IPS DF 6.9 (cell line): Measurements from ENCODE around the gene ADAM20.
"Not testable (repeated sequence)": the region's sequence is repeated elsewhere in the genome, so short reads cannot be mapped to it uniquely, and the experiment has no call there.

Experiments
- DNase-seq: peaks from one replicate; pipeline ENCODE4 v3.0.0-alpha.2; 2013; ENCODE audit warnings: low read depth, low spot score
- H3K27ac ChIP-seq: one replicate; pipeline ENCODE4 v1.5.1; 2013; ENCODE audit warnings: low read length, control low read depth
- H3K27me3 ChIP-seq: 2 replicates; pipeline ENCODE4 v1.6.1; 2013; ENCODE audit warnings: mild to moderate bottlenecking, low read length; ENCODE audit not compliant: control insufficient read depth, insufficient read depth
- H3K36me3 ChIP-seq: 2 replicates; pipeline ENCODE4 v1.6.1; 2013; ENCODE audit warnings: low read length; ENCODE audit not compliant: control insufficient read depth, insufficient read depth
- H3K4me1 ChIP-seq: 2 replicates; pipeline ENCODE4 v1.6.1; 2013; ENCODE audit warnings: low read length; ENCODE audit not compliant: control insufficient read depth, insufficient read depth
- H3K4me3 ChIP-seq: 2 replicates; pipeline ENCODE4 v1.5.1; 2013; ENCODE audit warnings: mild to moderate bottlenecking, low read length
- H3K9me3 ChIP-seq: 2 replicates; pipeline ENCODE4 v1.6.1; 2013; ENCODE audit warnings: low read length, inconsistent platforms; ENCODE audit not compliant: control insufficient read depth, insufficient read depth
- WGBS: extraction: QIAGEN DNeasy Blood & Tissue Kit; methylation state at CpG from one replicate; pipeline ENCODE4 v1.1.7; 2013; ENCODE audit warnings: mixed read lengths, missing lambda C conversion rate; ENCODE audit not compliant: insufficient read length, insufficient coverage; 5-methylcytosine and 5-hydroxymethylcytosine counted together

The ADAM20 gene

DNA sequence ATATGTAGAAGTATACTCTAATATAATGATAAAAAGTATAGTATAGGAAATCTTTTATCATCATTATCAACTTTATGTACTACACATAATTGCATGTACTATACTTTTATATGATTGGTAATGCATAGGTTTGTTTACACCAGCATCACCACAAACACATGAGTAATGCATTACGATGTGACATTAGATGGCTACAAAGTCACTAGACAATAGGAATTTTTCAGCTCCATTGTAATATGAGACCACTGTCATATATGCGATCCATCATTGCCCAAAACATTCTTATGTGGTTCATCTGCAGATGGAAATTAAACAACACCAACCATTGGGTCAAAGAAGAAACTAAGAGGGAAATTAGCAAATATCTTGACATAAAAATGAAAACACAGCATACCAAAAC lies 4.4 kb downstream of the ADAM20 start:
- H3K36me3 ChIP-seq: no peaks in the 10 kb centered on the region
- H3K4me1 ChIP-seq: no peaks in the 10 kb centered on the region
- H3K4me3 ChIP-seq: no peak overlapping the region
- DNase-seq: no peak
- no peaks in the 10 kb centered on the region for H3K27me3 ChIP-seq
- no peaks in the 10 kb centered on the region for H3K9me3 ChIP-seq
- WGBS: no CpG with 5 or more reads among the region's 2 CpGs
- H3K27ac ChIP-seq: no peak overlapping the region

DNA sequence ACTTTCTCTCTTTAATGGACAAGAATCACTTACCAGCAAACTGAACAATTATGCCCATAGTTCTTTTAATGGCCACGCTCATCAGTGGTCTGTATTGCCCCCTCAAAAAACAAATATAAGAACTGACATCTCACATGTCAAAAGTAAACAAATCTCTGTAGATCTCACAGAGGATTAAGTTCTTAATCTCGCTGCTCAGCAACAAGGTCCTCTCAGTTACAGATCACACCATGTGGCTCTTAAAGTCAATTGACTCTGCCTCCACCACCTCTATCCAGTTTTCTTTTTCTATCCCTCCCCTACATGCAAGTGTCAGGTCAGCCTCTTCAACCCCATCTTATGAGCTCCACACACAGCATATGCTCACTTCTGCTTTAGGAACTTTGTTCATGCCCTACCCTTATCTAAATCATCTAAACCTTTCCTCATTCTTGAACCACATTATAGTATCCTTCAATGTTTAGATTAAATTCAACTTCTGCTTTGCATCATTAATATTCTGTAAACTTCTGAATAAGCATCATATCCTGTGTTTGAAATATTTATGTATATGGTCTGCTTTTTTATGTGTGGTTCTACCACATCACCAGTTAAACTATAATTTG lies 7.2 kb downstream of the ADAM20 start:
- no peak overlapping the region for H3K27ac ChIP-seq
- no peaks in the 10 kb centered on the region for H3K36me3 ChIP-seq
- H3K9me3 ChIP-seq: no peaks in the 10 kb centered on the region
- no peak overlapping the region for H3K4me3 ChIP-seq
- no peak for DNase-seq
- no peaks in the 10 kb centered on the region for H3K27me3 ChIP-seq
- no peaks in the 10 kb centered on the region for H3K4me1 ChIP-seq
- no CpG with 5 or more reads among the region's 2 CpGs for WGBS

DNA sequence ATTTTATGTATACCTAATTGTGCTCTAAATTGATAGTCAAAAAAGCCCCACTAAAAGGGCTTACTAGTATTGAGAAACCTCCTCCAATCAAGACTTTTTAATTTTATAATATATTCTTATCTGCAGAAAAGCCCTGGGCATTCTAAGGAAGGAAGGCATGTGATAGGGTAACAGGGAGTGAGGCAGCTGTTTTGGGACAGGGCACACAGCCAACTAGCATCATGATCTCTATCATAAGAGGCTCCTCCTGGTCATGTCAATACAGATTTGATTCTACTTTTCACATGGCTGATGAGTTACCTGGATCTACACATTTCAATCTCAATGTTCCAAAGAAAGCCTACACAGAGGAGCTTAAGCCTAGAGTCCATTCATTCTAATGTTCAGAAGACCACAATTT lies 9.1 kb downstream of the ADAM20 start:
- Histone ChIP-seq H3K27me3 (no peaks in the 10 kb centered on the region), H3K4me1 (no peaks in the 10 kb centered on the region), H3K4me3 (no peak overlapping the region), H3K36me3 (no peaks in the 10 kb centered on the region), H3K9me3 (no peaks in the 10 kb centered on the region), H3K27ac (no peak overlapping the region)
- DNase-seq: no peak

DNA sequence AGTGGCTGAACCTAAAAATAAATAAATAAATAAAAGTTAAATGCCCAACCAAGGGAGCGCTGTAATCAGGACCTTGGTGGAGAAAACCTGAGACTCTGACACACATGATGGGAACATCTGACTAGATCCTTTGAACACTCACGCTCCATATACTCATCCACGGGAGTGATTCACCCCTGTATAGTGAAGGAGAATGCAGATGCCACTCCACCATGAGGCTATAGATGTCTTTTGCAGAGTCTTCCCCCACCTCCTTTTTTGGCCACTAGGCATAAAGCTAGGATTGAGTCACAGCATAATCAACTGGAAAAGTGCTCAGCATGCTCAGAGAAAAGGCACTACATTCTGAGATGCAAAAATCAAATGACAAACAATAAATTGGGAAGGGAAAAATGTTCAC lies 19.0 kb downstream of the ADAM20 start:
- Histone ChIP-seq H3K9me3 (no peaks in the 10 kb centered on the region), H3K4me3 (no peak overlapping the region), H3K27me3 (no peaks in the 10 kb centered on the region), H3K4me1 (no peaks in the 10 kb centered on the region), H3K36me3 (no peaks in the 10 kb centered on the region), H3K27ac (no peak overlapping the region)
- DNase-seq: no peak
- no CpG with 5 or more reads among the region's 3 CpGs for WGBS

DNA sequence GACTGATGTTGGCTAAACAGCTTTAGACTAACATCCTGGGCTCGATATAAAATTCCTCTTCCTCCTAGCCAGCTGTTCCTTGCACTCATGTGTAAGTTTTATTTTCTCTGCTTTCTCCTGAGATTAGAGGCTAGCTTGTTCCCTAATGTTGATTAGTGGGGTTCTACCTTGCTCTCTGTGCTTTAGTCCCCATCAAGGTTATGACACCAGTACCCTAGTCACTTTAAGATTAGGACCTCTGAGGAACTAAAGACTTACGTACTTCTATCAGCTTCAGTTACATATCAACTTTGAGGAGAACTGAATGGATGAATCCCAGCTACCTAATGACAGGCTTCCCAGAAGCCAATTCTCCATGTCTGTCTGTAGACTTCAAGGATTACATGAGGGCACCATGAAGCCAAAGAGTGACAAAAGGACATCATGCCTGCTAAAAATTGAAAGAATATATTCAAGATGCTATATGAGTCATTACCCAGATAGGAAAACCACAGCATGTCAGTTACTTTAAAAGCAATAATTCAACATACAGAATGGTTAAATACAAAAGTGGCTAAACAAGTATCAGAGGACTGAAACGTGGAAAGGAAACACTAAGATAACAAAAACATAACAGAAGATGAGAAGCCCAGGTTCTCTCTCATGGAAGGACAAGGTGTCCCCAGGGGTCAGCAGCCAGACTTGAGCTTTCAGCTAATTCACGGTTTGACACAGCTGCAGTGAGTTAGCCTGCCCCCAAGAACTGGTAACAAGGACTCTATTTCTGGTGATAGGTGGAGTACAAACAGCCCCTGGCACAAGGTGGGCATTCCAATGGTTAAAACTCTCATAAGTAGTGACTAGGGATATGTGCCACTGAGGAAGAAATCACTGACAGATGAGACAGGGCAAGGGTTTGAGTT lies 20.4 kb downstream of the ADAM20 start:
- Histone ChIP-seq H3K4me1 (no peaks in the 10 kb centered on the region), H3K27me3 (no peaks in the 10 kb centered on the region), H3K36me3 (no peaks in the 10 kb centered on the region), H3K9me3 (no peaks in the 10 kb centered on the region), H3K27ac (no peak overlapping the region), H3K4me3 (no peak overlapping the region)
- DNase-seq: no peak
- no CpG with 5 or more reads among the region's 4 CpGs for WGBS

DNA sequence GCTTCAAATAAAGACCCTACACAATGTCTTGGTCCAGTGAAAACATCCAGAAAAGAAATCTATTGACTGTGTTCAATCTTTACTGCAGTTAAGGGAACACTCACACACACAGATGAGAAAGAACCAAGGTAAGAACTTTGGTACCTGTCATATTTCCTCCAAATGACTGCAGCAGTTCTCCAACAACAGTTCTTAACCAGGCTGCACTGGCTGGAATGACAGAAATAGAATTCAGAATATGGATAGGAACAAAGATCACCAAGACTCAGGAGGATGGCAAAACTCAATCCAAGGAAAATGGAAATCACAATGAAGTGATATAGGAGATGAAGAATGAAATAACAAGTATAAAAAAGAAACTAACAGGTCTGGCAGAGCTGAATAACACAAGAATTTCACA lies 36.6 kb downstream of the ADAM20 start:
- no peak overlapping the region for H3K4me3 ChIP-seq
- H3K36me3 ChIP-seq: no peaks in the 10 kb centered on the region
- DNase-seq: no peak
- no peaks in the 10 kb centered on the region for H3K4me1 ChIP-seq
- no peak overlapping the region for H3K27ac ChIP-seq
- no peaks in the 10 kb centered on the region for H3K27me3 ChIP-seq
- H3K9me3 ChIP-seq: 0 out of 2 replicates have a peak, but pooled peaks cover 2% of the 10 kb centered on the region

DNA sequence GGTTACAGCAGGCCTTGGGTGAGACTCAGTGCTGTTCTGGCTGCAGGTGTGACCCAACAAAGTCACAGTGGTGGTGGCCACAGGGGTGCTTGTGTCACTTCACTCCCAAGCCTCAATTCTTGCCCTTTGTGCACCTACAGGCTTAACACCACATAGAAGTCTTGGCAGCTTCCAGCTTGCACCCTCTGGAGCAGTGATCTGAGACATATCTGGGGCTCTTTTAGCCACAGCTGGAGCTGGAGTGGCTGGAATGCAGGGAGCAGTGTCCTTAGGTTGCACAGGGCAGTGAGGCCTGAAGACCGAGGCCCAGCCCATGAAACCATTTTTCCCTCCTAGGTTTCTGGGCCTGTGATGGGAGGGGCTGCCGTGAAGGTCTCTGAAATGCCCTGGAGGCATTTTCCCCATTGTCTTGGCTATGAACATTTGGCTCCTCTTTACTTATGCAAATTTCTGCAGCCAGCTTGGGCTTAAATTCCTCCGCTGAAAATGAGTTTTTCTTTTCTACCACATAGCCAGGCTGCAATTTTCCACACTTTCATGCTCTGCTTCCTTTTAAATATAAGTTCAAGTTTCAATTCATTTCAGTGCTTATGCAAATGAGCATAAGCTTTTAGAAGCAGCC lies 45.1 kb downstream of the ADAM20 start:
- no CpG with 5 or more reads among the region's 3 CpGs for WGBS
- DNase-seq: no peak
- Histone ChIP-seq H3K4me3 (no peak overlapping the region), H3K27ac (no peak overlapping the region), H3K36me3 (no peaks in the 10 kb centered on the region), H3K4me1 (no peaks in the 10 kb centered on the region), H3K27me3 (no peaks in the 10 kb centered on the region), H3K9me3 (peaks cover 7% of the 10 kb centered on the region)

DNA sequence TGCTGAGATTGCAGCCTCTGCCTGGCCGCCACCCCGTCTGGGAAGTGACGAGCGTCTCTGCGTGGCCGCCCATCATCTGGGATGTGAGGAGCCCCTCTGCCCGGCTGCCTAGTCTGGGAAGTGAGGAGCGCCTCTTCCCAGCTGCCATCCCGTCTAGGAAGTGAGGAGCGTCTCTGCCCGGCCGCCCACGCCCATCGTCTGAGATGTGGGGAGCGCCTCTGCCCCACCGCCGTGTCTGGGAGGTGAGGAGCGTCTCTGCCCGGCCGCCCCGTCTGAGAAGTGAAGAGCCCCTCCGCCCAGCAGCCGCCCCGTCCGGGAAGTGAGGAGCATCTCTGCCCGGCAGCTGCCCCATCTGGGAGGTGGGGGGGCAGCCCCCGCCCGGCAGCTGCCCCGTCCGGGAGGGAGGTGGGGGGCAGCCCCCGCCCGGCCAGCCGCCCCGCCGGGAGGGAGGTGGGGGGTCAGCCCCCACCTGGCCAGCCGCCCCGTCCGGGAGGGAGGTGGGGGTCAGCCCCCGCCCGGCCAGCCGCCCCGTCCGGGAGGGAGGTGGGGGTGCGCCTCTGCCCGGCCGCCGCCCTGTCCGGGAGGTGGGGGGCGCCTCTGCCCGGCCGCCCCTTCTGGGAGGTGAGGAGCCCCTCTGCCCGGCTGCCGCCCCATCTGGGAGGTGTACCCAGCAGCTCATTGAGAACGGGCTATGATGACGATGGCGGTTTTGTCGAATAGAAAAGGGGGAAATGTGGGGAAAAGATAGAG lies 57.3 kb downstream of the ADAM20 start:
- not testable (repeated sequence) for DNase-seq, H3K27ac ChIP-seq, H3K4me3 ChIP-seq, H3K36me3 ChIP-seq, H3K9me3 ChIP-seq, H3K27me3 ChIP-seq, H3K4me1 ChIP-seq
- 100% methylated on average over 4 of the region's 57 CpGs for WGBS

DNA sequence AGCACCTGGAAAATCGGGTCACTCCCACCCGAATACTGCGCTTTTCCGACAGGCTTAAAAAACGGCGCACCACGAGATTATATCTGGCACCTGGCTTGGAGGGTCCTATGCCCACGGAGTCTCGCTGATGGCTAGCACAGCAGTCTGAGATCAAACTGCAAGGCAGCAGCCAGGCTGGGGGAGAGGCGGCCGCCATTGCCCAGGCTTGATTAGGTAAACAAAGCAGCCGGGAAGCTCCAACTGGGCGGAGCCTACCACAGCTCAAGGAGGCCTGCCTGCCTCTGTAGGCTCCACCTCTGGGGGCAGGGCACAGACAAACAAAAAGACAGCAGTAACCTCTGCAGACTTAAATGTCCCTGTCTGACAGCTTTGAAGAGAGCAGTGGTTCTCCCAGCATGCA lies 59.3 kb downstream of the ADAM20 start:
- H3K27me3 ChIP-seq, H3K9me3 ChIP-seq, H3K4me3 ChIP-seq, DNase-seq, H3K36me3 ChIP-seq, H3K4me1 ChIP-seq, H3K27ac ChIP-seq: not testable (repeated sequence)
- WGBS: no CpG with 5 or more reads among the region's 13 CpGs

DNA sequence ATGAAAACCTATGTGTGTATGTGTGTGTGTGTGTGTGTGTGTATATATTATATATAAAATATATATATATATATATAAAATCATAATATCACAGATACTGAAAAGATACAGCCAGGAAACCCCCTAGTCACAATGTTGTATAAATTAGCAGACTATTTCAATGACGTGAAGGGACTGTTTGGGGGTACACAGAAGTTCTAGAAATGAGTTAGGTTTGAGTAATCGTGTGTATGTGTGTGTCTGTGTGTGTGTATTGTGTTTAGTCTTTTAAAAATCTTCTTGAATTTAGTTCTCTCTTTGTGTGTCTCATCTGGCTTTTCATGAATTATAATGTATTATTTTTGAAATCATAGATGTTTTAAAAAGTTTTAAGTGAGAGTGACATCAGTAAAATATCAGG lies 61.0 kb downstream of the ADAM20 start:
- no peak for DNase-seq
- peaks cover 2% of the 10 kb centered on the region; the same call in 1 of the 2 replicates for H3K4me1 ChIP-seq
- H3K27ac ChIP-seq: no peak overlapping the region
- WGBS: 100% methylated on average over 1 of the region's 2 CpGs
- H3K27me3 ChIP-seq: no peaks in the 10 kb centered on the region
- H3K36me3 ChIP-seq: no peaks in the 10 kb centered on the region
- H3K9me3 ChIP-seq: no peaks in the 10 kb centered on the region
- H3K4me3 ChIP-seq: no peak overlapping the region
